AG09309 (cell line): ENCODE results near the gene RUNX2.

Source experiments
- DNase-seq: peaks from one replicate; pipeline ENCODE4 v3.0.0-alpha.2; 2010; ENCODE audit warnings: low read depth
- H3K4me3 ChIP-seq: 2 replicates; pipeline ENCODE4 v1.5.1; 2011; ENCODE audit warnings: mild to moderate bottlenecking, low read depth, low read length, moderate library complexity; ENCODE audit not compliant: control insufficient read depth
- CTCF ChIP-seq: IDR thresholded peaks from 2 replicates; pipeline ENCODE4 v1.5.1; 2011; ENCODE audit warnings: mild to moderate bottlenecking, low read depth, low read length, inconsistent platforms; ENCODE audit not compliant: insufficient read depth, control insufficient read depth; ENCODE audit errors: missing control alignments

The RUNX2 gene

GRCh38 chr6:45625191-45625664 is 297.1 kb downstream of the RUNX2 start:
- no peak overlapping the region for H3K4me3 ChIP-seq
- no peak for TF ChIP-seq CTCF
- no peak for DNase-seq

- H3K4me3 ChIP-seq: no peak overlapping the region
- DNase-seq: no peak
- no peak for TF ChIP-seq CTCF
Observed at GRCh38 chr6:45626087-45626891, 298.2 kb downstream of the RUNX2 start.

- TF ChIP-seq CTCF: no peak
- no peak overlapping the region for H3K4me3 ChIP-seq
- DNase-seq: no peak
Observed at GRCh38 chr6:45630314-45630713, 302.2 kb downstream of the RUNX2 start.

- no peak overlapping the region for H3K4me3 ChIP-seq
- no peak for TF ChIP-seq CTCF
- no peak for DNase-seq
Observed at GRCh38 chr6:45630801-45631200, 302.7 kb downstream of the RUNX2 start.

DNA sequence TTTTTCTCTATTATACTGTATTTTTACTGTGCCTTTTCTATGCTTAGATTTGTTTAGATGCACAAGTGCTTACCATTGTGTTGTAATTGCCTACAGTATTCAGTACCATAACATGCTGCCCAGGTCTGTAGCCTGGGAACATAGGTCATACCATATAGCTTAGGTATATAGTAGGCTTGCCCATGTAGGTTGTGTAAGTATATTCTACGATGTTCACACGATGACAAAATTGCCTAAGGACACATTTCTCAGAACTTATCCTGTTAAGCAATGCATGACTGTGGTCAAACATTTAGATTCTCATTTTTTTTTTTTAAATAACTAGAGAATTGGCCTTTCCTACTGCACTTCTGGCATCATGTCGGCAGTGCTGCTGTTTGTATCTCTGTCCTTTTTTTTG is 303.3 kb downstream of the RUNX2 start:
- no peak for DNase-seq
- H3K4me3 ChIP-seq: no peak overlapping the region
- TF ChIP-seq CTCF: no peak

DNA sequence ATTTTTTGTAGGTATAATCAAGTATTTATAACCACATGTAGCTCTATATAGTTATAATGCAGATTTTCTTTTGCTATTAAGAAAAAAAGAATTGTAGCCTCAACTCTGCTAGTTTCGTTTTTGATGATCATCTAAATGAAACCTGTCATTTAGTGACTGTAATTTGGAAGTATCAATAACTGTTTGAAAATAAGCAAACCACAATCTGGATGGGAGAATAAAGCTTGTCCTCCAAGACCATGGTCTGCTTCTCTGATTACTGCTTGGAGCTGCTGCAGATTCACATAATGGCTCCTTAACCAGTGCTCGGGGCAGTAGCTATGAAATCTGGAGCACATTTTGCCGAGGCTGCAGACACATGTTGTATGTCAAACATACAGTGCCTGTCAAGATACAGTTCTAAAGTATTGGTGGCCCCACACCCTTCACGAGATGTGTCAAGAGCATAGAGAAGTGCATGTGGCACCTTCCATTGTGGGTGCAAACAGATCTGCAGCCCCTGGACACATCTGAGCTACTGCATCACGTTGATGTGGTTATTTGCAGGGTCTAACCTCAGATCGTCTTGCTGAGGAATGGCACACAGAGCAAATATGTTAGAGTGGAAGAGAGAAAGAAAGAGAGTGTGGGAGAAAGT is 305.3 kb downstream of the RUNX2 start:
- H3K4me3 ChIP-seq: no peak overlapping the region
- TF ChIP-seq CTCF: no peak
- no peak for DNase-seq
